Thymus (tissue), 11 donors: ENCODE measurements around the gene LRMDA. TPM values are rescaled to one million over a fixed set of nuclear protein-coding genes. Genes with fewer than 3 reads are reported as not detected.
"Not testable (repeated sequence)": the region's sequence is repeated elsewhere in the genome, so short reads cannot be mapped to it uniquely, and the experiment has no call there.

Experiments used
- DNase-seq, 9 donors: peaks; one replicate each; pipeline ENCODE4 v3.0.0-alpha.2; 2013; ENCODE audit warnings: low spot score in 9 of 9, low read depth in 6 of 9, missing footprints in 1 of 9
- H3K27ac ChIP-seq, 2 donors: one replicate each; pipeline ENCODE4 v1.5.1; 2013; ENCODE audit warnings: control low read depth in 1 of 2, low read depth in 1 of 2, low read length in 1 of 2, mild to moderate bottlenecking in 1 of 2, moderate library complexity in 1 of 2
- H3K27me3 ChIP-seq, 2 donors: one replicate each; pipeline ENCODE4 v1.5.1; 2013; ENCODE audit warnings: low read length in 1 of 2; ENCODE audit not compliant: control insufficient read depth in 2 of 2, insufficient read depth in 1 of 2
- H3K36me3 ChIP-seq, 2 donors: one replicate each; pipeline ENCODE4 v1.5.1; 2013; ENCODE audit warnings: low read length in 1 of 2, mild to moderate bottlenecking in 1 of 2, moderate library complexity in 1 of 2; ENCODE audit not compliant: control insufficient read depth in 2 of 2, insufficient read depth in 2 of 2
- H3K4me1 ChIP-seq, 2 donors: one replicate each; pipeline ENCODE4 v1.5.1; 2013; ENCODE audit warnings: low read length in 2 of 2; ENCODE audit not compliant: control insufficient read depth in 2 of 2, insufficient read depth in 2 of 2
- H3K4me3 ChIP-seq, 2 donors: one replicate each; pipeline ENCODE4 v1.5.1; 2013; ENCODE audit warnings: low read length in 2 of 2, control low read depth in 1 of 2, mild to moderate bottlenecking in 1 of 2
- H3K9me3 ChIP-seq, 2 donors: one replicate each; pipeline ENCODE4 v1.5.1; 2013; ENCODE audit warnings: low read length in 1 of 2, mild to moderate bottlenecking in 1 of 2; ENCODE audit not compliant: control insufficient read depth in 2 of 2, insufficient read depth in 1 of 2
- WGBS: extraction: QIAGEN DNeasy Blood & Tissue Kit; methylation state at CpG from one replicate; pipeline ENCODE4 v1.1.7; 2013; 5-methylcytosine and 5-hydroxymethylcytosine counted together
- polyA plus RNA-seq: library from polyadenylated mRNA; stranded (reverse); fragments of 200-250 nt; gene quantifications from one replicate; pipeline ENCODE4 v1.2.3, GENCODE V29; 2013
- total RNA-seq: library from RNA; stranded (reverse); fragments of 120-200 nt; gene quantifications from one replicate; pipeline ENCODE4 v1.2.4, GENCODE V29; 2013
- donor health status: healthy.

LRMDA gene
- total and polyA plus RNA-seq, 2 donors, result 2.5 to 4.6 TPM

DNA sequence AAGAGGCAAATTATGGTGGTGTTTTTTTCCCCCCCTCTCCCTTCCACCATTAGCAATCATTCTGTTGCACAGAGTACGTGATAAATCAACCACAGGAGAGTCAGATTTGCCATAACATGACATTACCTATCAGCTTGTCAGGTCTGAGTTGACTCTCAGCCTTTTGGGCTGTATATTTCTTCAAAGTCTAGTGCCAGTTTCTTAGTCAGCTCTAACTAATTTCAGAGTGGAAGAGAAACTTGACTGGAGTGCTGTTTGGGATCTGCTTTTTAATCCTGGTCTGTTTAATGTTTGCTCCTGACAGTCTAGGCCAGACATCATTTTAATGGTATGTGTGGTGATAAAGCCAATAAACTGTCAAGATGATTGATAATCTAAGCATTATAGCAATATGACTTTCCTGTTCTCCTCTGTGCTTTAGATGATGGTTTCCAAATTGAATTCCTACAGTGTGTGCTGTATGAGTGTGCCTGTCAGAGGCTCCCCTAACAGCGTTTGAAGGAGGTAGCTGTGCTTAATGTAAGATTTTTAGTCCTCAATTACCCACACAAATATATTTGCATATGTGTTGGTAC lies 76.9 kb downstream of the LRMDA start:
- Histone ChIP-seq H3K4me3 (no peak overlapping the region), H3K27ac (peak overlapping the region in 1 of 2 donors; percentile 11), H3K4me1 (peaks cover 0 to 5% of the 10 kb centered on the region in 2 donors), H3K27me3 (no peaks in the 10 kb centered on the region), H3K9me3 (no peaks in the 10 kb centered on the region), H3K36me3 (no peaks in the 10 kb centered on the region)
- 51% methylated on average over 2 of the region's 2 CpGs for WGBS
- DNase-seq, result no peak

DNA sequence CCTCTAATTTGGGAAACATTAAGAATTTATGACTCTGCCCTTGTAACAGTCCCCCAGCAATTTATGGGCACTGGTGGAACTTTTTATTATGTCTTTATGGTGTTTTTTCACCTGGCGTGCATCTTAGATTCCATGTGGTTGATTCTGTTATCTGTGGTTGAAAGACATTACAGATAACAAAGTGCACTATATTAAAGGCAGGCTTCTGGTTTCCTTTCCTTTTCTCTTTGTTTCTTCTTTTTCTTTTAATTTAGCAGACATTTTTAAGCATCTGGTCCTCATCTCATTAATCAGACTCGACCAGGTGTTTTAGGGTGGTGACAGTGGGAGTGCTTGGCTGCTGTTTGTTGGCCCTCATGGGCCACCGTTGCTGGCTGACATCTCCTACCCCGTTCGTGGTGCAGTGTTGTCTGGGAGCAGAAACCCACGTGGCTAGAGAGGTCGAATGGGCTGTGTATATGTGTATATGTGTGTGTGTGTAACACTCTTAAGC lies 77.4 kb downstream of the LRMDA start:
- Histone ChIP-seq H3K4me3 (no peak overlapping the region), H3K4me1 (peaks cover 0 to 5% of the 10 kb centered on the region in 2 donors), H3K36me3 (no peaks in the 10 kb centered on the region), H3K27ac (no peak overlapping the region), H3K27me3 (no peaks in the 10 kb centered on the region), H3K9me3 (no peaks in the 10 kb centered on the region)
- WGBS, result 9% methylated on average over 7 of the region's 7 CpGs
- peak in 2 of 9 donors; percentile 5 to 25 for DNase-seq

DNA sequence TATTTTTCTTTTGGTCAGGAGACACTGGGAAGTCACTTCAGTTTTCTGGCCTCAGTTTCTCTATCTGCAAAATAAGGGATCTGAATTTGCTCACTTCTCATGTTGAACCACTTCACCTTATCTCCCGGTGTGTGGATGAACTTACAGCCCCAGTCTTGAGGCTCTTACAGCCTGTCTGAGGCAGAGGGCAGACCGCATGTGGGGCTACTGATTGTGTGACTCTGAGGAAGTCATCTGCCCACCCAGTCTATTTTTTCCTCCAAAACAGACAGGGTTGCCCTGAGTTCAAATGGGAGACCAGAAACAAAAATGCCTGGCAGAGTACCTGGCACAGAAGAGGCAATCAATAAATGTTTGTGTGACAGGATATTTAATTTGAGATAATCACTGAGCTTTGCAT lies 78.3 kb downstream of the LRMDA start:
- Histone ChIP-seq H3K4me3 (no peak overlapping the region), H3K9me3 (no peaks in the 10 kb centered on the region), H3K27ac (no peak overlapping the region), H3K27me3 (no peaks in the 10 kb centered on the region), H3K4me1 (peaks cover 0 to 5% of the 10 kb centered on the region in 2 donors), H3K36me3 (no peaks in the 10 kb centered on the region)
- 93% methylated on average over 2 of the region's 2 CpGs for WGBS
- DNase-seq, result no peak

DNA sequence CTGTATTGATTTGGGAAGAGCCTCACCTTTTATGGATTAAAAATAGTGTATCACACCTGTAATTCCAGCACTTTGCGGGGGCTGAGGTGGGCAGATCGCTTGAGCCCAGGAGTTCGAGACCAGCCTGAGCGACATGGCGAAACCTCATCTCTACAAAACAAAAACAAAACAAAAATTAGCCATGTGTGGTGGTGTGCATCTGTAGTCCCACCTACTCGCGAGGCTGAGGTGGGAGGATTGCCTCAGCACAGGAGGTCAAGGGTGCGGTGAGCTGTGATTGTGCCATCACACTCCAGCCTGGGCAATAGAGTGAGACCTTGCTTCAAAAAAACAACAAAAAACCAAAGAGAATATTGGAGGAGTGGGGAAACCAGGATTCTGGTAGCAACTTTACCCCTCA lies 79.6 kb downstream of the LRMDA start:
- WGBS, result 97% methylated on average over 8 of the region's 8 CpGs
- H3K4me1 ChIP-seq, result peaks cover 0 to 5% of the 10 kb centered on the region in 2 donors
- H3K4me3 ChIP-seq, result no peak overlapping the region
- H3K9me3 ChIP-seq, result no peaks in the 10 kb centered on the region
- no peak for DNase-seq
- H3K36me3 ChIP-seq, result no peaks in the 10 kb centered on the region
- no peak overlapping the region for H3K27ac ChIP-seq
- no peaks in the 10 kb centered on the region for H3K27me3 ChIP-seq

DNA sequence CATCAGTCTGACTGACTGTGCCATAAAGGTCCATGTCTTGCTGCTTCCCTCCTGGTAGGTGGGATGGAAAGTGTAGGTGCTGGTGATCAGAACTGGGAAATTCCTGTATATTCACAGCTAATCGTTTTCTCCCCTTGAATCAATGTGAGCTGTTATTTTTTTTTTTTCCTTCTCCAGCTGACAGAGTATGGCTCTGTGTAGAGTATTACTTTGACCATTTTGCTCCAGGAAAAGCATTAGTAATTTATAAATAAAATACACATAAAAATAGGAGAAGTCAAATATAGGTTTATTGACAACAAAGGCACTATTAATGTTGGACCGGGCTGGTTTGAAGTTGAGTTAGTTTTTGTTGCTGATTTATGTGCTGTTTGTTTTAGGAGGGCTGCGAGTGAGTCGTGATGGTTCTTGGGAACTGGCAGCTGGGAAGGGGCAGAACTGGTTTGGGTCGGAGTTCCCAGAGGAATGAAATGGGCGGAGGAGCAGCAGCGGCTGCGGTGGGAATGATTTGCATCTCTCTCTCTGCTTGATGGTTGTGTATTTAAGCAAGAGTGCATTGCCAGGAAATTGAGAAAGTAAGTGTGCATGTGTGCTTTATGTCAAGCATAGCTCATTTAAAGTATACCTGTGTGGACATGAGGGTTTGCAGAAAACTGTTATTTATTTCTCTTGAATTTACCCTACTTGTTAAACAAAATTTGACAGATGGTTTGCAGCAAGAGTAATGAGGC lies 80.9 kb downstream of the LRMDA start:
- no peaks in the 10 kb centered on the region for H3K9me3 ChIP-seq
- 93% methylated on average over 8 of the region's 8 CpGs for WGBS
- no peaks in the 10 kb centered on the region for H3K36me3 ChIP-seq
- no peak for DNase-seq
- no peaks in the 10 kb centered on the region for H3K27me3 ChIP-seq
- H3K4me1 ChIP-seq, result peaks cover 0 to 5% of the 10 kb centered on the region in 2 donors
- H3K27ac ChIP-seq, result no peak overlapping the region
- no peak overlapping the region for H3K4me3 ChIP-seq

DNA sequence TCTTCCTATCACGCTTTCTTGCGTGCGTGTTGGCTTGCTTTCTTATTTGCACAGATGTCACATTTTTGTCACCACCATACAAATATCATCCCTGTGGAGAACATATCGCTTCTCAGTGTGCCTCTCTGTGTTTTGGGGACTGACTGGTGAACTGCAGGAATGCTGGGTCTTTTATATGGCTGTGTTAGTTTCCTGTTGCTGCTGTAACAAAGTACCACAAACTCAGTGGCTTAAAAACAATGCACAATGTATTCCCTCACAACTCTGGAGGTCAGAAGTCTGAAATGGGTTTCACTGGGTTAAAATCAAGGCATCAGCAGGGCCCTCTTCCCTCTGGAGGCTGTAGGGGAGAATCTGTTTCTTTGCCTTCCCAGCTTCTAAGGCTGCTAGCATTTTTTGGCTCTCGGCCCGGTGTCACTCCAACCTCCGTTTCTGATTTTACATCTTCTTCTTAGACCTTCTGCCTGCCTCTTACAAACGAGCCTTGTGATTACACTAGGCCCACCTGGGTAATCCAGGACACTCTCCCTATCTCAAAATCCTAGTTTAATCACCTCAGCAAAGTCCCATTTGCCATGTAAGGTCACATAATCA lies 82.0 kb downstream of the LRMDA start:
- 87% methylated on average over 8 of the region's 8 CpGs for WGBS
- H3K4me3 ChIP-seq, result no peak overlapping the region

DNA sequence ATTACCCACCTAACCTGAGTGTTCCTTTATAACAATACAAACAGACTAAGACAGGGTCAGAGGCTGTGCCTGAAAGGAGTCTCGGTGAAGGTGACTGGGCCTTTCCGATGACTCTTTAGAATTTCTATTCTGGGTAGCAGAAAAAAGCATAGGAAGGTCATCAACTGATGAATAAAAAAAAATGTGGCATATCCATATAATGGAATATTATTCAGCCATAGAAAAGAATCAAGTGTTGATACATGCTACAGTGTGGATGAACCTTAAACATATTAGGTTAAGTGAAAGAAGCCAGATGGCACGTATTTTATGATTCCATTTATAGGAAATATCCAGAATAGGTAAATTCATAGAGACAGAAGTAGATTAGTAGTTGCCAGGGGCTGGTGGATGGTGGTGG lies 83.4 kb downstream of the LRMDA start:
- Histone ChIP-seq H3K9me3 (no peaks in the 10 kb centered on the region), H3K4me1 (no peaks in the 10 kb centered on the region), H3K36me3 (no peaks in the 10 kb centered on the region), H3K4me3 (no peak overlapping the region), H3K27me3 (no peaks in the 10 kb centered on the region), H3K27ac (no peak overlapping the region)
- 96% methylated on average over 3 of the region's 3 CpGs for WGBS
- DNase-seq, result no peak

More for the DNA sequence above, 82.0 kb downstream of the LRMDA start:
- Histone ChIP-seq H3K36me3 (no peaks in the 10 kb centered on the region), H3K4me1 (peaks cover 0 to 5% of the 10 kb centered on the region in 2 donors), H3K27ac (no peak overlapping the region), H3K9me3 (no peaks in the 10 kb centered on the region), H3K27me3 (no peaks in the 10 kb centered on the region)
- DNase-seq, result no peak

DNA sequence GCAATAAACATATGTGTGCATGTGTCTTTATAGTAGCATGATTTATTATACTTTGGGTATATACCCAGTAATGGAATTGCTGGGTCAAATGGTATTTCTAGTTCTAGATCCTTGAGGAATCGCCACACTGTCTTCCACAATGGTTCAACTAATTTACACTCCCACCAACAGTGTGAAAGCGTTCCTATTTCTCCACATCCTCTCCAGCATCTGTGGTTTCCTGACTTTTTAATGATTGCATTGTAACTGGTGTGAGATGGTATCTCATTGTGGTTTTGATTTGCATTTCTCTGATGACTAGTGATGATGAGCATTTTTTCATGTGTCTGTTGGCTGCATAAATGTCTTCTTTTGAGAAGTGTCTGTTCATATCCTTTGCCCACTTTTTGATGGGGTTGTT lies 84.7 kb downstream of the LRMDA start:
- not testable (repeated sequence) for H3K9me3 ChIP-seq, H3K27me3 ChIP-seq, H3K4me1 ChIP-seq, H3K4me3 ChIP-seq, H3K36me3 ChIP-seq, DNase-seq, H3K27ac ChIP-seq
- WGBS, result 38% methylated on average over 2 of the region's 2 CpGs

DNA sequence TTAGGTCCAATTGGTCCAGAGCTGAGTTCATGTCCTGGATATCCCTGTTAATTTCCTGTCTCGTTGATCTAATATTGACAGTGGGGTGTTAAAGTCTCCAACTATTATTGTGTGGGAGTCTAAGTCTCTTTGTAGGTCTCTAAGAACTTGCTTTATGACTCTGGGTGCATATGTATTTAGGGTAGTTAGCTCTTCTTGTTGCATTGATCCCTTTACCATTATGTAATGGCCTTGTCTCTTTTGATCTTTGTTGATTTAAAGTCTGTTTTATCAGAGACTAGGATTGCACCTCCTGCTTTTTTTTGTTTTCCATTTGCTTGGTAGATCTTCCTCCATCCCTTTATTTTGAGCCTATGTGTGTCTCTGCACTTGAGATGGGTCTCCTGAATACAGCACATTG lies 87.8 kb downstream of the LRMDA start:
- H3K36me3 ChIP-seq, H3K4me3 ChIP-seq, DNase-seq, H3K4me1 ChIP-seq, H3K27me3 ChIP-seq, H3K9me3 ChIP-seq, H3K27ac ChIP-seq: not testable (repeated sequence)
- WGBS, result 96% methylated on average over 1 of the region's 1 CpG
